GM12891 (cell line): ENCODE data around the gene STK10.

Experiments used
- DNase-seq: peaks from one replicate; pipeline ENCODE4 v3.0.0; 2011; ENCODE audit warnings: low spot score; ENCODE audit not compliant: insufficient read length
- FAIRE-seq: peaks from 2 replicates; lab custom pipeline; 2011; peaks lifted over from hg19 to GRCh38; lab: Jason Lieb, UNC
- PAX5 ChIP-seq: IDR thresholded peaks from 2 replicates; pipeline ENCODE4 v1.6.1; 2011; ENCODE audit warnings: low read length, moderate library complexity, mild to moderate bottlenecking; ENCODE audit not compliant: insufficient read depth, severe bottlenecking
- POLR2A ChIP-seq: IDR thresholded peaks from 2 replicates; pipeline ENCODE4 v1.6.1; 2011; ENCODE audit warnings: low read depth, low read length, control low read depth
- POLR2AphosphoS5 ChIP-seq: IDR thresholded peaks from 2 replicates; pipeline ENCODE4 v1.6.1; 2011; ENCODE audit warnings: low read depth, low read length, control low read depth
- POU2F2 ChIP-seq: IDR thresholded peaks from 2 replicates; pipeline ENCODE4 v1.6.1; 2011; ENCODE audit warnings: low read depth, mild to moderate bottlenecking, control low read depth, low read length, moderate library complexity
- SPI1 ChIP-seq: IDR thresholded peaks from 2 replicates; pipeline ENCODE4 v1.6.1; 2011; ENCODE audit warnings: low read depth, low read length, control low read depth
- TAF1 ChIP-seq: IDR thresholded peaks from 2 replicates; pipeline ENCODE4 v1.6.1; 2011; ENCODE audit warnings: low read depth, low read length, control low read depth

The STK10 gene

GRCh38 chr5:172051643-172052339, 136.2 kb downstream of the STK10 start:
- no peak for DNase-seq
- TF ChIP-seq PAX5 (no peak), SPI1 (no peak), POU2F2 (no peak), TAF1 (no peak), POLR2A (no peak)
- peak; percentile 23 for FAIRE-seq

- no peak for DNase-seq
- TF ChIP-seq POU2F2 (no peak), TAF1 (no peak), POLR2AphosphoS5 (no peak), PAX5 (no peak), POLR2A (no peak), SPI1 (no peak)
- peak; percentile 5 for FAIRE-seq
Observed at GRCh38 chr5:172050080-172050479, 137.9 kb downstream of the STK10 start.

DNA sequence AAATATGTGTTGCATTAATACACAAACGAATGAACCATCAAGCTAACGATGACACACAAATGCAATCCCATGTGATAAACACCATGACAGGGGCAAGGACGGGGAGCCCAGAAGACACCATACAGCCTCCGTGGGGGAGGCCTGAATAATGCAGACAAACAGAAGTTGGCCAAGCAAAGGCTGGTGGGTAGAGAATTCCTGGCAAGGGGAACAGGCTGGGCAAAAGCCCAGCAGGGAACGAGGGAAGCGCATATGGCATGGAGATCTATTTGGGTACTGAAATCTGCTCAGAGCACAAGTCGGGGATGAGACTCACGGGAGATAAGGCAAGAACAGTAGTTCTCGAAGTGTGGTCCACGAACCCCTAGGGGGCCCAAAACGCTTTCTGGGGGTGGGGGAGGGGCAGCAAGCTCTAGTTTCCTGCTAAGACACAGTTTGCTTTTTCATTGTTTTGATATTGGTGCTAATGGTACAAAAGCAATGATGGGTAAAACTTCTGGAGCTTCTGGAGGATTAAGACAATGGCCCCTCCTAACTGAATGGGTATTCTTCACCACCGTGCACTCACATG, 138.7 kb downstream of the STK10 start:
- no peak for DNase-seq
- FAIRE-seq = no peak
- TF ChIP-seq SPI1 (no peak), POLR2AphosphoS5 (no peak), PAX5 (no peak), POLR2A (no peak), TAF1 (no peak), POU2F2 (no peak)

GRCh38 chr5:172048539-172049101, 139.4 kb downstream of the STK10 start:
- FAIRE-seq (no peak), DNase-seq (no peak)
- TF ChIP-seq TAF1 (no peak), POU2F2 (no peak), PAX5 (no peak), POLR2A (no peak), POLR2AphosphoS5 (no peak), SPI1 (no peak)

GRCh38 chr5:172048170-172048422, 139.9 kb downstream of the STK10 start:
- FAIRE-seq = no peak
- no peak for TF ChIP-seq PAX5
- no peak for TF ChIP-seq TAF1
- no peak for DNase-seq

GRCh38 chr5:172046593-172046992, 141.4 kb downstream of the STK10 start:
- FAIRE-seq (no peak), DNase-seq (no peak)
- TF ChIP-seq SPI1 = no peak
- no peak for TF ChIP-seq PAX5
- TF ChIP-seq POU2F2 = no peak
- TF ChIP-seq POLR2A = no peak
- TF ChIP-seq TAF1 = no peak
- no peak for TF ChIP-seq POLR2AphosphoS5

GRCh38 chr5:172045315-172045632, 142.8 kb downstream of the STK10 start:
- TF ChIP-seq PAX5 = no peak
- no peak for TF ChIP-seq SPI1
- TF ChIP-seq TAF1 = no peak
- TF ChIP-seq POU2F2 = no peak
- TF ChIP-seq POLR2A = no peak
- no peak for TF ChIP-seq POLR2AphosphoS5
- DNase-seq = no peak
- no peak for FAIRE-seq

GRCh38 chr5:172044631-172045314, 143.3 kb downstream of the STK10 start:
- DNase-seq (no peak), FAIRE-seq (no peak)
- no peak for TF ChIP-seq TAF1
- no peak for TF ChIP-seq SPI1
- no peak for TF ChIP-seq POLR2A
- TF ChIP-seq POLR2AphosphoS5 = no peak
- TF ChIP-seq POU2F2 = no peak
- TF ChIP-seq PAX5 = no peak

GRCh38 chr5:172043865-172044264, 144.2 kb downstream of the STK10 start:
- no peak for TF ChIP-seq POLR2A
- FAIRE-seq (no peak), DNase-seq (no peak)

DNA sequence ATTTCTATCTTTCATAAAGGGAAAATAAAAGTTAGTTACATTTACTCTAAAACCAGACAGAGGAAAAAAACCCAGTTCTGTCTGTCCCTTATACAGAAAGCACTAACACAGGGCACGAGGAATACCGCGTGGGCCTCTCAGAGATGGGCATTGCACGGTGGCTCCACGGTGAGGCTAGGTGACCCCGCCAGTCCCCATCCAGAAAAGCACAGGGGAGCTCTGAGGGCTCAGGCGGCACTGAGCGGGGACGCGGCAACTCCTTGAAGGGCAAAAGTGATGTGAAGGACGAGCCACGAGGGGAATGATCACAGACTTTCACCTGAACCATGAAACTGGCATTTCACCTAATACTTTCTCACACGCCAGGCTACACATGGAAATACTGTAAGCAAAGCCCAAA, 145.8 kb downstream of the STK10 start:
- FAIRE-seq (no peak), DNase-seq (no peak)
- TF ChIP-seq TAF1 (no peak), POLR2A (no peak)
